NCI-H146 treated with DMSO at 0.1 percent for 48 hours (cell line): Measurements from ENCODE around the gene ZFR2.

Source experiments
- DNase-seq: peaks from one replicate; lab custom pipeline; 2025; ENCODE audit not compliant: unreplicated experiment; lab: John Stamatoyannopoulos, UW

Gene ZFR2

GRCh38 chr19:3790941-3791340, 77.9 kb downstream of the ZFR2 start:
- no peak for DNase-seq

- DNase-seq, result no peak
Observed at GRCh38 chr19:3790209-3790734, 78.6 kb downstream of the ZFR2 start.

GRCh38 chr19:3788996-3789778, 79.7 kb downstream of the ZFR2 start:
- no peak for DNase-seq

GRCh38 chr19:3785938-3786824, 82.7 kb downstream of the ZFR2 start, which contains the start of gene MATK:
TSS of gene MATK (minus strand) at chr19:3786381. CDS start at chr19:3785135, 1,246 bp downstream.
- no peak for DNase-seq

DNA sequence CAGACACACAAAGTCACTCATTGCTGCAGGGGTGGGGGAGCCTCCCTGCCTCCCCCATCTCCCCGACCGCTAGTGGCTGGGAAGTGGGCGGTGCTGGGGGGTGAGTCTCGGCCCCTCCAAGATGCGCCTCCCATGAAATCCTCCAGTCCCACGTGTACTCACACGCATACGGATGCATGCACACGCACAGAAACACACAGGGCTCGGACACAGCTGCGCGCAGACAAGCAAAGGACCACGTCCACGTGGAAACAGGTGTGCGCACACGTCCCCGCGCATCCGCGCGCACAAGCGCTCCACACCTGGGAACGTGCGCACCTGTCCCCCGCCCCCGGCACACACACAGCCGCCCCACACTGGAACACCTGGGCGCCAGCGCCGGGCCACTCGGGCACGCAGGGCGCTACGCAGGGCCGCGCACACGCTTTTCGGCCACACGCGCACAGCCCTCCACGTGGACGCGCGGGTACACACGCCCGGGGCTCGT, 83.3 kb downstream of the ZFR2 start:
- no peak for DNase-seq

- no peak for DNase-seq
Observed at GRCh38 chr19:3784607-3785450, 84.0 kb downstream of the ZFR2 start.

GRCh38 chr19:3783660-3784584, 84.9 kb downstream of the ZFR2 start:
- no peak for DNase-seq

DNA sequence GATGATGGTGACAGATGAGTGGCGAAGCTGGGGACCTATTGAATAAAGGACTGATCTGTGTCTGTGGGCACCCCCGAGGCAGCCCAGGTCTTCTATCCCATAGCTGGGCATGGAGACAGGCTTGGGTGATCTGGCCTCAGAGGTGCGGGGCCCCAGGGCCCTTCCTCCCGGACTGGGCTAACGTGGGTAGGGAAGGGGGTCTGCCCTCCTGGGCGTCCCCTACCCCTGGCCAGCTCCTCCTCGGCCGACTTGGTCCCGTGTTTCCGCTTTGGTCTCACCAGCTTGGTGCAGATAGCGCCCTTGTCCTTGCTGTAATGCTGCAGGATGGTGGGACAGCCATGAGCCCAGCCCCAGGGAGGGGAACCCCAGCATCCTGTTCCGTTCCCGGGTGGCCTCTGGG, 85.9 kb downstream of the ZFR2 start:
- no peak for DNase-seq

GRCh38 chr19:3782330-3782729, 86.5 kb downstream of the ZFR2 start:
- no peak for DNase-seq

GRCh38 chr19:3781603-3782002, 87.2 kb downstream of the ZFR2 start:
- no peak for DNase-seq

- no peak for DNase-seq
Observed at GRCh38 chr19:3780786-3781304, 88.0 kb downstream of the ZFR2 start.

DNA sequence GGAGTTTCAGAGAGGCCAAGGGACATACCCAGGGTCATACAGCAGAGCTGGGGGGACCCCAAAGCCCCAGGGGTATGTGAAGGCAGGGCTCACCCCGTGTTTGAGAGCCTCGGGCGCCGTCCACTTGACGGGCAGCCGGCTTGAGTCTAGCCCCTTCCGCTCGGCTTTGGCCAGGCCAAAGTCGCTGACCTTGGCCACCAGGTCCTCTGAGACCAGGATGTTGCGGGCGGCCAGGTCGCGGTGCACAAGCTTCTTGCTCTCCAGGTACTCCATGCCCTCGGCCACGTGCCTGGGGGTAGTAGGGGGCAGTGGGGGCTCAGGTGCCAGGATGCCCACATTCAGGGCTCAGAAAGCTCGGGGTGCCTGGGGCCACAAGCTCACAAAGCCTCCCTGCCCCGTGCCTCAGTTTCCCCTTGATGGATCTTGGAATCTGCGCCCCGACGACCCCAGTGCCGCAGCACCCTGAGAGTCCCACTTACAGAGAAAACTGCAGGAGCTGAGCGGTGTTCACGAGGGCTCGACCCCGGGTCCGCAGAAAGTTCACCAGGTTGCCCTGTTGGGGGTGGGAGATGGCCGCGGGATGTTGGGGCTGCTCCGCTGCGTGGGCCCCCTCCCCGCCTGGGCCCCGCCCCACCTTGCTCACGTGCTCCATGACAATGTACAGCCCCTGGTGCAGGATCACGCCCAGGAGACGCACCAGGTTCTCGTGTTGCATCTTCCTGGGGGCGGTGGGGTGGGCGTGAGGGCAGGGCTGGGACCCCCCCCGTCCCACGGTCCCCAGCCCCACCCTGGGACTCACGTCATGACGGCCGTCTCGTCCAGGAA, 89.7 kb downstream of the ZFR2 start:
- no peak for DNase-seq

- DNase-seq, result no peak
Observed at GRCh38 chr19:3778104-3778867, 90.6 kb downstream of the ZFR2 start.

- no peak for DNase-seq
Observed at GRCh38 chr19:3776479-3777040, 92.3 kb downstream of the ZFR2 start.

DNA sequence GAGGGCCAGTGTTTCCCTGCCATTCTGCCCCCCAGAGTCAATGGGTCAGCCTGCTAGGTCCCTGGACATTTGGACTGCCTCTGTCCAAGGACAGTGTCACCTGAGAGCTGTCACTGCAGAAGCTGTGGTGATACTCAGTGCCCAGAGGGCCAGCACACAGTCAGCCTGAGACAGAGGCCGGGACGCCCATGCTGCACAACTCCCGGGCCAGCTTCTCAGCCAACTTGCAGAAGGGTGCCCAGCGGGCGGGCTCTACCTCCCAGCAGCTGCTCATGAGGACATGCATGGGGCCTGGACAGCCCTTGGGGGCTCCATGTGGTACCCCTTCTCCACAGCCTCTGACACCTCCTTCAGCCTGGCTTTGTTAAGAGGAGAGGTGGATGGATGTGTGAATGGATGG, 93.0 kb downstream of the ZFR2 start:
- DNase-seq, result no peak

GRCh38 chr19:3775374-3775711, 93.5 kb downstream of the ZFR2 start:
- DNase-seq, result no peak

- no peak for DNase-seq
Observed at GRCh38 chr19:3774621-3775373, 94.0 kb downstream of the ZFR2 start.
